Inflammatory macrophage (primary cell): ENCODE results near the gene GPR161.
"Not testable (repeated sequence)": the region's sequence is repeated elsewhere in the genome, so short reads cannot be mapped to it uniquely, and the experiment has no call there.

Experiments used
- DNase-seq, 2 donors: peaks; one replicate each; pipeline ENCODE4 v3.0.0-alpha.2; 2020 to 2022
- total RNA-seq, 18 experiments: gene quantifications; one replicate each; lab custom pipeline; 2026; ENCODE audit warnings: mixed read lengths in 6 of 18, inconsistent platforms in 2 of 18; lab: John Stamatoyannopoulos, UW

Gene GPR161, protein sequence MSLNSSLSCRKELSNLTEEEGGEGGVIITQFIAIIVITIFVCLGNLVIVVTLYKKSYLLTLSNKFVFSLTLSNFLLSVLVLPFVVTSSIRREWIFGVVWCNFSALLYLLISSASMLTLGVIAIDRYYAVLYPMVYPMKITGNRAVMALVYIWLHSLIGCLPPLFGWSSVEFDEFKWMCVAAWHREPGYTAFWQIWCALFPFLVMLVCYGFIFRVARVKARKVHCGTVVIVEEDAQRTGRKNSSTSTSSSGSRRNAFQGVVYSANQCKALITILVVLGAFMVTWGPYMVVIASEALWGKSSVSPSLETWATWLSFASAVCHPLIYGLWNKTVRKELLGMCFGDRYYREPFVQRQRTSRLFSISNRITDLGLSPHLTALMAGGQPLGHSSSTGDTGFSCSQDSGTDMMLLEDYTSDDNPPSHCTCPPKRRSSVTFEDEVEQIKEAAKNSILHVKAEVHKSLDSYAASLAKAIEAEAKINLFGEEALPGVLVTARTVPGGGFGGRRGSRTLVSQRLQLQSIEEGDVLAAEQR
- 0.54 to 12.0 (median 1.4) reads per million in 18 experiments for total RNA-seq

GRCh38 chr1:168136709-168137514 is at the start of gene GPR161:
Gene GPR161 (minus strand): TSS chr1:168136930. CDS start chr1:168104850, 32,080 bp downstream.
- peak in 1 of 2 donors; percentile 11 for DNase-seq

DNA sequence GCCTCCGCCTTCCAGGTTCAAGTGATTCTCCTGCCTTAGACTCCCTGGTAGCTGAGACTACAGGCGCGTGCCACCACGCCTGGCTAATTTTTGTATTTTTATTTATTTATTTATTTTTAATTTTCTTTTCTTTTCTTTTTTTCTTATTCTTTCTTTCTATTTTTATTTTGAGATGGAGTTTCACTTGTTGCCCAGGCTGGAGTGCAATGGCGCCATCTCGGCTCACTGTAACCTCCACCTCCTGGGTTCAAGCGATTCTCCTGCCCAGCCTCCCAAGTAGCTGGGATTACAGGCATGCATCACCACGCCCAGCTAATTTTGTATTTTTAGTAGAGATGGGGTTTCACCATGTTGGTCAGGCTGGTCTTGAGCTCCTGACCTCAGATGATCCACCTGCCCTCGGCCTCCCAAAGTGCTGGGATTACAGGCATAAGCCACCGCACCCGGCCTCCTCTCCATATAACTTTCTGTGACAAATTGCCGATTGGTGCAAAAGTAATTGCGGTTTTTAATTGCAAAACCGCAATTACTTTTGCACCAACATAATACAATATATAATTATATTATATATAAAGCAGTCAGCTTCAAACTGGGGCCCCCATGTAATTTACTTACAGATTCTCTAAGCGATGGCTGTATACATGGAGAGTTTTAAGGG is 44.5 kb upstream of the GPR161 start:
- DNase-seq, result not testable (repeated sequence)

GRCh38 chr1:168180148-168180524 is 43.4 kb upstream of the GPR161 start:
- DNase-seq, result no peak

DNA sequence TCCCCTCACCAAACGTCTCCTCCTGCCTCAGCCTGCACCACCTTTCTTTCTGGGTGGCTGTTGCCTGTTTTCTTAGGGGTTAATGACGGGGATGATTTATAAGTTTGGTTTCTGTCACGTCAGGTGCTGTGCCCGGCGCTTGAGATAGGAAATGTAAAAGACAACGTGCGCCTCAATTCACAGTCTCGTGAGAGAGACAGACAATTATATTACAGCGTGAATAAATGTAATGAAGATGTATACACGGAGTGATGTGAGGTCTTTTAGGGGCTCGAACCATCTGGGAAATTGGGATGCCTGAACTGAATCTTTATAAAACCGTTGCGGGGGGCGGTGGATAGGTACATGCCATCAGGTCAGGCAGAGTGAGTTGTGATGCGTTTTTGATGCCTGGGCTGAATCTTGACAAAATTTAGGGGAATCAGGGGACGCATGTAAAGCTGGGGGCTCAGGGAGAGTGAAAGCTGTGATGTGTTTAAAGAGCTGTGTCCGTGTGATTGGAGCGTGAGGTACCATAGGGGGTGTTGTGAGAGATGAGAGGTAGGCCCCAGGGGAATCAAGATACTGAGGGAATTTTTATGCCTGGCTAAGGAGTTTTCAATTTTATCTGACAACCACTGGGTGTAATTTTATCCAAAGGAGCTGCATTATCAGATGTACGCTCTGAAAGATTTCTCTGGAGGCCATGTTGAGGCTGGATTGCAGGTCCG is 42.9 kb upstream of the GPR161 start:
- peak in 1 of 2 donors; percentile 4 for DNase-seq

DNA sequence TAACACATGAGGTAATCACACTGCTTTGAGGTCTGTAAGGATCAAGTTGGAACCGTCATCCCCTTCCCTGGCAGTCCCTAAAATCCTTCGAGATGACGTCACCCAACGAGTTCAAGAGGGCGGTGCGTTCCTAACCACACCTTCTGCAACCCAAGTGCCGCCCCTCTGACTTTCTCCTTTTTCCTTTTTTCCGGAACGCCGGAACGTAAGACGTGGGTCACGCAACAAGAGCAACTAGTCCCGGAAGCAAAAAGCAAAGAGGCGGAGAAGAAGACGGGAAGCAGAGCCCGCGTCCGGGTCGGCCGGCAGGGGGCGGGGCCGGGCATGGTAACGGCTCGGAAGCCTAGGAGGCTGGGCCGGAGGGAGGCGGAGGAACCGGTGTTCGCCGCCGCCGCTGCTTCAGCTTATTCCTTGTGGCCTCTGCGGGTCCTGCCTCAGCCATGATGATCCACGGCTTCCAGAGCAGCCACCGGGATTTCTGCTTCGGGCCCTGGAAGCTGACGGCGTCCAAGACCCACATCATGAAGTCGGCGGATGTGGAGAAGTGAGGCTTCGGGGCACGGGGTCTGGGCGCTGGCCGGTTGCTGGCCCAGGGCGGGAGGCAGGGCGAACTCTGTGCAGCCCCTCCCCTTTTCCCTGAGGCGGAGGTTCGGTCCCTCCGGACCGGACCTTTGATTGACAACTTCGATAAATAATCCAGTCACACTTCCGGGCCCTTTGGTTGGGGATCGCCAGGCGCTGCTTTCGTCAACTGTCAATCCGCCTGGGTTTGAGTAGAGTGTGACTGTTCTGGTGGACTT is 42.1 kb upstream of the GPR161 start, which contains the start of gene TIPRL:
TSS of gene TIPRL (plus strand) at position 325 of the 800 bp plus-strand sequence. CDS start at position 441, 116 bp downstream.
- DNase-seq, result peak; percentile 97

- DNase-seq, result no peak
These were observed 41.5 kb upstream of the GPR161 start for GRCh38 chr1:168178227-168178637.

DNA sequence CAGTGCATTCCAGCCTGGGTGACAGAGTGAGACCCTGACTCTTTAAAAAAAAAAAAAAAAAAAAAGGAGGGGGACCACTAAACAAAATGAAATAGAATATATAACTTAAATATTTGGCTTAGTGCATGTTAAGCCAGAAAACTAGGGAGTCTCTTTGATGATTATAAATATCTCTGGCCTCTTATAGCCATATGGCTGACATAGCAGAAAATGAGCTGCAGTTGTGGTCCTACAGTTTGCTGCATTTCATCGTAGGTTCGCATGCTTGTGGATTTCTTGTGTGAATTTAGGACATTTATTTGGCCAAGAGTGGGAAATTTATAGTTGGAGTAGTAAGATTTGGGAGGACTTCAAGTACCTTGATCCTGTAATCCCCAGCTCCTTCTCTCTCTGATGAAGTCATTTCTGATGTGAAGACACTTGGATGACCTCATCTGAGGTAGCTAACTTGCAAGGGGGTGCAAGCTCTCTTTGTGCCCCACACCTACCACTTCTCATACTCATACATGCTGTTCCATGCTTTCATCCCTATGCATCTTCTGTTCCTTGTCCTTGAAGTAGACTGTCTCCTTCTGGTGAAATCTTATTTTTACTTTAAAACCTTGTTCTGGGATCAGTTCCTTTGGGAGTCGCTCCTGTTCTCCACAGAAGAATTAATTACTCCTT is 35.7 kb upstream of the GPR161 start:
- no peak for DNase-seq

GRCh38 chr1:168170564-168171508 is 34.1 kb upstream of the GPR161 start:
- DNase-seq, result no peak

DNA sequence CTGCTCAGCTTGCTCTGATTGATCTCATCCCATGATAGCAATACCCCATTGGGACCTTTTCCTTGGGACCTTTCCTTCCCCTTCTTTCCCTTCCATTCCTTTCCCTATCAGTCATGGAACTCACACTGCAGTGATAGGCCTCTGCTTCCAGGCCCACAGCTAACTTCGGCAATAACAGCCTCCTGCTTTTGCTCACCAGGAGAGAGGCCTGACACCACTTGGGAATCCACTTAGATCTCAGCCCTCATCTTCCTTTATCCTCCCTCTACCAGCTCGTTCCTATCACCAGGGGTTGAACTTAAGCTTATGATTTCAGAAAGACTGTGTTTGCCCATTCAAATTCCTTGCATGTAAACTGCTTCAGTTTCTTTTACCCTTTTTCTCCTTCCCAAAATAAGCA is 31.1 kb upstream of the GPR161 start:
- no peak for DNase-seq

DNA sequence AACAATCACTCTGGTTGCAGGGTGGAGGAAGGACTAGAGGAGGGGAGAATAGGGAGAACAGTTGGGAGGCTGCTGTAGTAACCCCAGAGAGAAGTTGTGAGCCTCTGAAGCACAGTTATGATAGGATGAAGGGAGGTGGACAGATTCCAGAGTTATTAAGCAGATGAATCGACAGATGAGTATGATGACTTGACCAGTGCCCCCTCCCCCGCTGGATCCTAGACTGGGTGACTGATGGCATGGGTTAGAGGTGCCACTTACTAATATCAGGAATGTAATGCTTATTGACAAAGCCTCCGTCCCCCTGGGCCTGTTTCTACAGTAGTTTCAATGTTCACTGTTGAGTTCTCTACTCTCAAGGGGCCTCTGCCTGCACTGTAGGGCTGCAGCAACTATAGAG is 28.0 kb upstream of the GPR161 start:
- DNase-seq, result no peak

DNA sequence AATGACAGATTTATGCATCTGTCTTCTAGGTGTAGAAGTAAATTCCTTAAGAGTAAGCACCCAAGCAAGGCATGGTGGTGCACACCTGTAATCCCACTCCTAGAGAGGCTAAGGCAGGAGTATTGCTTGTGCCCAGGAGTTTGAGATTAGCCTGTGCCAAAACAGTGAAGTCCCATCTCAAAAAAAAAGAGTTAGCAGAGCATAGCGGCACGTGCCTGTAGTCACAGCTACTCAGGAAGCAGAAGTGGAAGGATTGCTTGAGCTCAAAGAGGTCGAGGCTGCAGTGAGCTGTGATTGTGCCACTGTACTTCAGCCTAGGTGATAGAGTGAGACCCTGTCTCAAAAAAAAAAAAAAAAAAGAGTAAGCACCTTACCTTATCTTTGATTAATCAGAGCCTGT is 26.9 kb upstream of the GPR161 start:
- DNase-seq, result peak in 1 of 2 donors; percentile 28

DNA sequence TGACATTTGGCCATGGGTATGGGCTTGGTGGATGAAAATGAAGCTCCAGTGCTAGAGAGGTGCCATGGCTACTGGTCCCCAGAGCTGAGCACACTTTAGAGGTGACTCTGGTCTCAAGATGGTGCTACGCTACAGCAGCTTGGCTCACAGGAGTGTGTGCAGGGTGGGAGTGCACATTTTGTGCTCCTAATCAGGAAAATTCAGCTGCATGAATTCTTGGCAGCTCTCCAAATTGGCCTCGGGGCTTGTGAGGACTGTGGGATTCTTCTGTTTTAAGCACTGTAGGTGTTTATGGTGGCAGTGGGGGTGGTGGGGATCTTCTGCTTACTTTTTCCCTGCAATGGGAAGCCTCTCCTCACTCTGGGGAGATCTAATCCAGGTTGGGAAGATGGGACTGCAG is 24.7 kb upstream of the GPR161 start:
- DNase-seq, result no peak

DNA sequence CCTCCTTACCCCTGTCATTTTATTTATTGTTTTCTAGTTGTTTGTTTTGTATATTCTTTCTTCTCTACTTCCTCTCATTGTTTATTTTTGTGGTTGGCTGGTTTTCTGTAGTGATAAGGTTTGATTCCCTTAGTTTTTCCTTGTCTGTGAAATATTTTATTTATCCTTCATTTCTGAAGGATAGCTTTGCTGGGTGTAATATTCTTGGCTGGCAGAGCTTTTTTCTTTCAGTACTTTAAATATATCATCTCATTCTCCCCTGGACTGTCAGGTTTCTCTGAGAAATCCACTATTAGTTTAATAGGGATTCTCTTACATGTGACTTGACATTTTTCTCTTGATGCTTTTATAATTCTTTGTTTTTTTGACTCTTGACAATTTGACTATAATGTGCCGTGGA is 23.2 kb upstream of the GPR161 start:
- DNase-seq, result no peak

- no peak for DNase-seq
These were observed 22.5 kb upstream of the GPR161 start for GRCh38 chr1:168159251-168159650.

DNA sequence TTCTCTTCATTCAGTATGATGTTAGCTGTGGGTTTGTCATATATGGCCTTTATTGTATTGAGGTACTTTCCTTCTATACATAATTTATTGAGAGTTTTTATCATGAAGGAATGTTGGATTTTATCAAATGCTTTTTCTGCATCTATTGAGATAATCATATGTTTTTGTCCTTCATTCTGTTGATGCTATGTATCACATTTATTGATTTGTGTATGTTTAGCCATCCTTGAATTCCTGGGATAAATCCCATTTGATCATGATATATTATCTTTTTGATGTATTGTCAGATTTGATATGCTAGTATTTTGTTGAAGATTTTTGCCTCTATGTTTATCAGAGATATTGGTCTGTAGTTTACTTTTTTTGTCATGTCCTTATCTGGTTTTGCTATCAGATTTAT is 20.9 kb upstream of the GPR161 start:
- no peak for DNase-seq

GRCh38 chr1:168155910-168156309 is 19.2 kb upstream of the GPR161 start:
- DNase-seq, result no peak

DNA sequence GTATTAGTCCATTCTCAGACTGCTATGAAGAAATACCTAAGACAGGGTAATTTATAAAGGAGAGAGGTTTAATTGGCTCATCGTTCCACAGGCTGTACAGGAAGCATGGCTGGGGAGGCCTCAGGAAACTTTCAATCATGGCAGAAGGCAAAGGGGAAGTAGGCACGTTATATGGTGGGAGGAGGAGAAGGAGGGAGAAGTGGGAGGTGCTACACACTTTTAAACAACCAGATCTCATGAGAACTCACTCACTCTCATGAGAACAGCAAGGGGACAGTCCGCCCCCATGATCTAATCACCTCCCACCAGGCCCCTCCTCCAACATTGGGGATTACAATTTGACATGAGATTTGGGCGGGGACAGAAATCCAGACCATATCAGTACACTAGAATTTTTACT is 18.0 kb upstream of the GPR161 start:
- DNase-seq, result peak; percentile 24 to 40

DNA sequence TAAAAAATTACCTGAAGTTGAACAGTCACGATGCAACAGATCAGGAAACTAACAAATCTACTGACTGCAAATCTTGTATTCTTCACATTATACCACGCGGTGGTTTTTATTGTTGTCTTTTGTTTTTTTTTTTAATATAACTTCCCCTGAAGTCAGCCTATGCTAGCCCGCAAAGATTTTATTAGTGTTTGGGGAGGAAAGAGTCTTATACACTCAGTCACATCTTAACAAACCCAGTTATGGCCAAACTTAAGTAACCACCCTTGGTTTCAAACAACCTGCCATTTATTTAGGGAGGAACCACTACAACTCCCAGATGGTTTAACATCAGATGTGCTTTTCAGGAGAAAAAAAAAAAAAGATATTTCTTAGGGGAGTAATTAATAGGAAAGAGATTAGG is 15.2 kb upstream of the GPR161 start:
- no peak for DNase-seq

- no peak for DNase-seq
These were observed 13.6 kb upstream of the GPR161 start for GRCh38 chr1:168150283-168150682.
